GM12872 (cell line): ENCODE results near the gene ELP4.

Source experiments
- CTCF ChIP-seq: IDR thresholded peaks from 3 replicates; pipeline ENCODE4 v1.5.1; 2011; ENCODE audit warnings: low read depth, mild to moderate bottlenecking, low read length, moderate library complexity; ENCODE audit not compliant: insufficient read depth

Gene ELP4

GRCh38 chr11:31484497-31484896, 25.1 kb upstream of the ELP4 start:
- TF ChIP-seq CTCF: no peak

- TF ChIP-seq CTCF: 0 out of 3 replicates have a peak, but pooled peaks have one; percentile 21
Observed at GRCh38 chr11:31487848-31488247, 21.7 kb upstream of the ELP4 start.

- no peak for TF ChIP-seq CTCF
Observed at GRCh38 chr11:31492320-31492913, 17.1 kb upstream of the ELP4 start.

- TF ChIP-seq CTCF: no peak
Observed at GRCh38 chr11:31493235-31493634, 16.3 kb upstream of the ELP4 start.

GRCh38 chr11:31499576-31500178, 9.9 kb upstream of the ELP4 start:
- TF ChIP-seq CTCF: no peak

GRCh38 chr11:31500560-31500959, 9.0 kb upstream of the ELP4 start:
- no peak for TF ChIP-seq CTCF

- TF ChIP-seq CTCF: no peak
Observed at GRCh38 chr11:31509051-31509428, 527 bp upstream of the ELP4 start.
